GM12872 (cell line): ENCODE results near the gene MAP2K5.

Experiments
- TF ChIP-seq, protein P1 (sequence below): IDR thresholded peaks from 3 replicates; pipeline ENCODE4 v1.5.1; 2011; ENCODE audit warnings: low read depth, mild to moderate bottlenecking, low read length, moderate library complexity; ENCODE audit not compliant: insufficient read depth

The MAP2K5 gene

GRCh38 chr15:67542420-67543347 is at the start of gene MAP2K5:
Gene MAP2K5 (plus strand): TSS chr15:67542703. CDS start chr15:67543336, 633 bp downstream.
- TF ChIP-seq, protein P1, sequence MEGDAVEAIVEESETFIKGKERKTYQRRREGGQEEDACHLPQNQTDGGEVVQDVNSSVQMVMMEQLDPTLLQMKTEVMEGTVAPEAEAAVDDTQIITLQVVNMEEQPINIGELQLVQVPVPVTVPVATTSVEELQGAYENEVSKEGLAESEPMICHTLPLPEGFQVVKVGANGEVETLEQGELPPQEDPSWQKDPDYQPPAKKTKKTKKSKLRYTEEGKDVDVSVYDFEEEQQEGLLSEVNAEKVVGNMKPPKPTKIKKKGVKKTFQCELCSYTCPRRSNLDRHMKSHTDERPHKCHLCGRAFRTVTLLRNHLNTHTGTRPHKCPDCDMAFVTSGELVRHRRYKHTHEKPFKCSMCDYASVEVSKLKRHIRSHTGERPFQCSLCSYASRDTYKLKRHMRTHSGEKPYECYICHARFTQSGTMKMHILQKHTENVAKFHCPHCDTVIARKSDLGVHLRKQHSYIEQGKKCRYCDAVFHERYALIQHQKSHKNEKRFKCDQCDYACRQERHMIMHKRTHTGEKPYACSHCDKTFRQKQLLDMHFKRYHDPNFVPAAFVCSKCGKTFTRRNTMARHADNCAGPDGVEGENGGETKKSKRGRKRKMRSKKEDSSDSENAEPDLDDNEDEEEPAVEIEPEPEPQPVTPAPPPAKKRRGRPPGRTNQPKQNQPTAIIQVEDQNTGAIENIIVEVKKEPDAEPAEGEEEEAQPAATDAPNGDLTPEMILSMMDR, result no peak

DNA sequence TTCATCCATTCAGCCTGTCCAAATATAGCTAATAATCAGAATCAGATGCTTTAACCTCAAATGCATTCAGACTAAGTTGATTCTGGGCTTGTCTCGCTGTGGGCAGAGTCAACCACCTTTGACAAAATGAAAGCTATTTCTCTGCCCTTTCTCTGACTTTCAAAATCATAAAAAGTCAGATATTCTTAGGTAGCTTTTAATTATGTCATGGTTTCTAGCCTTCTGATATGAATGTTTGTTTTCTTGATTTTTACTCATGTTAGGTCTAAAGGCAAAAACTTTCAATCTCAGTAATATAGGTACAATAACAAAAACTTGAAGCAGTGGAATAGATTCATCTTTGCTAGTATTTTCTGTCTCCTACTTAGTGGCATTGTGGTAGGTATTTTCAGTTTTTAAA is 46.9 kb upstream of the MAP2K5 start:
- TF ChIP-seq, protein P1, result no peak

DNA sequence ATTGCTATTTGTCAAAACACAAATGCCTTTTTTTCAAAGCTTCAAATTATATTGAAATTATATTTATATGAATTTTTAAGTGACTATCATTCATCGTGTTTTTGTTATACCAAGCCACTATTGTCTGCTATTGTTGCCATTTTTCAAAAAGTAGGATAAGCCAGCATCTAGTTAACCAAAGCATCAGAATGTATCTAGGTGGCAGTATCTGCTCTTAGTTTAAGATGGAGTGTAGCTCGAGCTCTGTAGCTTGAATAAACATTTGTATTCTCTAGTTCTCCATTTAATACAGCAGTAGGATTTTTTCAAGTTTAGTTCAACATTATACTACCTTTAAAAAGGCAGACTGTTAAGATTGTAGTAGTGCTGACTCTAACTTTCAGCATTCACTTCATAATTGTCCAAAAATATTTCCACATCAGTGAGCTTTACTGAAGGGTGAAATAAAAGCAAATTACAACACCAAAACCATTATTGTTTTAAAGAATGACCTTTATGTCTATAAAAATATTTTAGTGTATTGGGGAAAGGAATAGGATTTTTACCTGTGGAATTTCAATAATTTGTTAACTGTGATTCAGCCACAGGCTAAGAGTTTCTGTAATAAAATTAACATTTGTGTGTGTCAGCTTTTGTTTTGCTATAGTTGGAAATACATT is 41.2 kb upstream of the MAP2K5 start:
- TF ChIP-seq, protein P1, result peak; percentile 30; the same call in 1 of the 3 replicates

DNA sequence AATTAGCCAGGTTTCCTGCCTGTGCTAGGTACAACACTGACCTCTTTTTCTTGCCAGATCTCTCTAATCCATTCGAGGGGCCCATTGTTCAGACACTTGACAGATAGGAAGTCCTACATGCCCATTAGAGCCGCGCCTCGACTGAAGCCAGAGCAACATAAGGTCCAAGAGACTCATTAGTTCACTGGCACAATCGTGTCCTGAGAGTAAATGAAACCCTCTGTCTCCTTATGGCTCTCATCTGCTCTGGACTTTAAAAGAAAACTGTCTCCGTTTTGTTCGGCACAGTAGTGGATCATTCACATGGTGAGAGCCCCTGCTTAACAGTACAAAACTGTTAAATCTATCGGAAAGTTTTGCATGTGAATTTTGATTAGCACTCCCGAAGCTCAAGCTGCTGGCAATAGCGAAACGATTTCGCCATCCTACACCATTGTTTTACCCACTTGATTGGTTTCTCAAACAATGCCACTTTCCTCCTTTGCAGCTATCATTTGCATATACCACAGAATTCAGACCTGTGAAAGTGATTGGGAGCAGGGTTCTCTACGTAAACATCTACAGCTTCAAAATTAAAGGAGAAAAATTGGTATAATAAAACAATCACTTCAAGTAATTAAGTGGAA is 40.6 kb upstream of the MAP2K5 start:
- TF ChIP-seq, protein P1, result no peak

GRCh38 chr15:67504056-67504455 is 38.4 kb upstream of the MAP2K5 start:
- TF ChIP-seq, protein P1, result no peak

GRCh38 chr15:67504796-67505195 is 37.7 kb upstream of the MAP2K5 start:
- TF ChIP-seq, protein P1, result no peak

- TF ChIP-seq, protein P1, result no peak
These were observed 36.6 kb upstream of the MAP2K5 start for GRCh38 chr15:67505675-67506572.
